Sigmoid colon (tissue), 7 donors: ENCODE measurements around the gene TMC1. TPM values are rescaled to one million over a fixed set of nuclear protein-coding genes. Genes with fewer than 3 reads are reported as not detected.

ENCODE experiments used
- DNase-seq: peaks from one replicate; pipeline ENCODE4 v3.0.0-alpha.2; 2019
- H3K27ac ChIP-seq, 4 donors: fragments of 200-600 bp; sonication (generic); one replicate each; pipeline ENCODE4 v1.5.1; 2016 to 2019; ENCODE audit warnings: mild to moderate bottlenecking in 1 of 4
- H3K27me3 ChIP-seq, 3 donors: fragments of 200-600 bp; sonication (generic); one replicate each; pipeline ENCODE4 v1.5.1; 2019; ENCODE audit warnings: mild to moderate bottlenecking in 1 of 3
- H3K36me3 ChIP-seq, 4 donors: fragments of 200-600 bp; sonication (generic); one replicate each; pipeline ENCODE4 v1.5.1; 2016 to 2019
- H3K4me1 ChIP-seq, 4 donors: fragments of 200-600 bp; sonication (generic); one replicate each; pipeline ENCODE4 v1.5.1; 2017 to 2019
- H3K4me3 ChIP-seq, 4 donors: fragments of 200-600 bp; sonication (generic); one replicate each; pipeline ENCODE4 v1.5.1; 2017 to 2019; ENCODE audit warnings: mild to moderate bottlenecking in 2 of 4, moderate library complexity in 1 of 4
- H3K9me3 ChIP-seq, 4 donors: fragments of 200-600 bp in 3 of 4; sonication (generic) in 3 of 4; one replicate each; pipeline versions ENCODE4 v1.5.1 to v1.6.1; 2013 to 2019
- CTCF ChIP-seq, 4 experiments: fragments of 450-650 bp in 3 of 4; fragments of 200-600 bp in 1 of 4; IDR thresholded peaks; one replicate each; pipeline ENCODE4 v1.5.1; 2016 to 2019; ENCODE audit warnings: antibody characterized with exemption in 4 of 4, mild to moderate bottlenecking in 3 of 4, moderate library complexity in 2 of 4
- EP300 ChIP-seq, 4 donors: sonication (generic); formaldehyde crosslinking; IDR thresholded peaks; one replicate each; pipeline ENCODE4 v1.6.1; 2017; ENCODE audit warnings: antibody characterized with exemption in 4 of 4
- POLR2A ChIP-seq, 2 donors: fragments of 450-650 bp; IDR thresholded peaks; one replicate each; pipeline ENCODE4 v1.6.1; 2016; ENCODE audit warnings: antibody characterized with exemption in 2 of 2, mild to moderate bottlenecking in 2 of 2, moderate library complexity in 2 of 2
- POLR2AphosphoS5 ChIP-seq, 4 donors: sonication (generic); formaldehyde crosslinking; IDR thresholded peaks; one replicate each; pipeline ENCODE4 v1.6.1; 2017; ENCODE audit warnings: antibody characterized with exemption in 4 of 4
- WGBS, 2 donors: extraction: QIAGEN DNeasy Blood & Tissue Kit; methylation state at CpG; one replicate each; pipeline ENCODE4 v1.1.7; 2013; 5-methylcytosine and 5-hydroxymethylcytosine counted together
- intact Hi-C: fragments of 100-400 bp; cut with DNase I; formaldehyde crosslinking; loops from one replicate; pipeline ENCODE4 v1.15.1; 2023
- polyA plus RNA-seq, 3 donors: library from polyadenylated mRNA; stranded (reverse); fragments of 200-250 nt; gene quantifications; one replicate each; pipeline ENCODE4 v1.2.3, GENCODE V29; 2013
- total RNA-seq, 4 donors: library from RNA; depleted of rRNA; stranded (reverse); fragments of >200 nt; gene quantifications; one replicate each; pipeline ENCODE4 v1.1.0, GENCODE V29; 2016
- donor health status: healthy with polysubstance abuse.
- donor health status: Bipolar disorder and iron deficiency.
- donor health status: healthy.

TMC1 gene
- total and polyA plus RNA-seq, 7 donors, result under 0.01 to 1.5 (median 0.51) TPM; not detected in 4

DNA sequence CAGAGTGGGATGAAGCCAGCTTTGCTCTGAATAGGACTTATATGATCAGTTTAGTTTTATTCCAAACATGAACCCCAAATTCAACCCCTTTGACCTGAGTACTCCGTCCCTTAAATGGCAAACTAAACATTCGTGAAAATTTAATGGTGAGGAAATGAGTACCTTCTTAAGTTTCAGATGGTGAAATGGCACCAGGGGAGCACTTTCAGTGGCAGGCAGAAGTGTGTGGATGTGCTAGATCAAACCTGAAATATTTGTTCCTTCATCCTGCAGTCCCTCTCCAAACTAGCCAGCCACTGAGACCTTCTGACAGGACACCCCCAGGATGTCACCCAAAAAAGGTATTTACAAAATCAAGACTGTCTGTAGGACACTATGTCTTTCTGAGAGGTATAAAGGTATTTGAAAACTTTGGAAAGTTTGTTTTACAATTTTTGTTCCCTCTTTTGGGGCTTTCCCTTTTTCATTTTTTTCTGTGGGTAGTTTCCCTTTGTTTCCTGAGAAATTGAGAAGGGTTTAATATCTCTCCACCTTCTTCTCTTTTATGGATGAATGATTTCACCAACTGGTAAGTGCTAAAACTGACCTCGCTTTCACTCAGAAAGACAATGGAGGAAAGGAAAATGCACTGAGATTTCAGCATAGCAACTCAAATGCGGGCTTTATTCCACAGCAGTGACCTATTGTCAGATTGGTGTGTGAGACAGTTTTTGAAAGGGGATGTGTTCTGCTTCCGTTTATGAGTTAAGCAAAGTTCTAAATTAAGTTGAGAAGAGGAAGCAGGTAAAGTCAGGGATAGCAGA is 127.1 kb downstream of the TMC1 start:
- intact Hi-C loops, result no loop called here
- H3K27ac ChIP-seq, result no peak overlapping the region
- no peaks in the 10 kb centered on the region for H3K36me3 ChIP-seq
- WGBS, 2 donors, result 65 to 79% methylated on average over 5 of the region's 5 CpGs
- H3K27me3 ChIP-seq, result no peaks in the 10 kb centered on the region
- H3K4me1 ChIP-seq, result no peaks in the 10 kb centered on the region
- H3K9me3 ChIP-seq, result no peaks in the 10 kb centered on the region
- TF ChIP-seq CTCF (IDR thresholded peaks at IDR 0.05) (no peak), POLR2AphosphoS5 (IDR thresholded peaks at IDR 0.05) (no peak), EP300 (IDR thresholded peaks at IDR 0.05) (no peak), POLR2A (IDR thresholded peaks at IDR 0.05) (no peak)
- no peak overlapping the region for H3K4me3 ChIP-seq
- no peak for DNase-seq

- H3K4me1 ChIP-seq, result no peaks in the 10 kb centered on the region
- no peak overlapping the region for H3K27ac ChIP-seq
- no peaks in the 10 kb centered on the region for H3K27me3 ChIP-seq
- WGBS, 2 donors, result 24% methylated on average over 1 of the region's 1 CpG
- DNase-seq, result no peak
- intact Hi-C loops, result no loop called here
- H3K9me3 ChIP-seq, result no peaks in the 10 kb centered on the region
- TF ChIP-seq POLR2AphosphoS5 (IDR thresholded peaks at IDR 0.05) (no peak), POLR2A (IDR thresholded peaks at IDR 0.05) (no peak), EP300 (IDR thresholded peaks at IDR 0.05) (no peak), CTCF (IDR thresholded peaks at IDR 0.05) (no peak)
- no peak overlapping the region for H3K4me3 ChIP-seq
- no peaks in the 10 kb centered on the region for H3K36me3 ChIP-seq
Observed at GRCh38 chr9:72649127-72649442, 127.7 kb downstream of the TMC1 start.

GRCh38 chr9:72650206-72650605 is 128.8 kb downstream of the TMC1 start:
- 84 to 89% methylated on average over 2 of the region's 2 CpGs for WGBS, 2 donors

DNA sequence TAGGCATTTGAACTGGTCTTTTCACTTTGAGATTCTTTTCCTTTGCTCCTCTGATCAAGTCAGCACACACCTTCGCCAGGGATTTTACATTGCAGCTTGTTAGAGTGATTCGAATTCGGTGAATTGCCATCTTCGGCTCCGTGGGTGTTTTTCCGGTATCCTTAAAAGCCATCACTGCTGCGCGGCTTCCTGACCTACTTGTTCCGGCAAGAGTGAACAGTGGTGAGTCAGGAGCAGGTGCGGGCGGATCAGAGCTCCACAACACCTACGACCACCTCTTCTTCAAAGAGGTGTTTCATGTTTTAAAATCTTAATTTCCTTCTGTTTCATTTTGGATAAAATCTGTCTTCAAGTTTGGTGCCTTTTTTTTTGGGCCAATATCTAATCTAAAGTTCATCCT is 134.6 kb downstream of the TMC1 start:
- intact Hi-C loops, result no loop called here
- Histone ChIP-seq H3K4me3 (no peak overlapping the region), H3K36me3 (no peaks in the 10 kb centered on the region), H3K4me1 (no peaks in the 10 kb centered on the region), H3K27me3 (no peaks in the 10 kb centered on the region), H3K9me3 (no peaks in the 10 kb centered on the region), H3K27ac (no peak overlapping the region)
- TF ChIP-seq POLR2AphosphoS5 (IDR thresholded peaks at IDR 0.05) (no peak), POLR2A (IDR thresholded peaks at IDR 0.05) (no peak), EP300 (IDR thresholded peaks at IDR 0.05) (no peak), CTCF (IDR thresholded peaks at IDR 0.05) (no peak)
- 92 to 95% methylated on average over 12 of the region's 12 CpGs for WGBS, 2 donors
- DNase-seq, result no peak

More at GRCh38 chr9:72650206-72650605, 128.8 kb downstream of the TMC1 start:
- Histone ChIP-seq H3K9me3 (no peaks in the 10 kb centered on the region), H3K4me3 (no peak overlapping the region), H3K27me3 (no peaks in the 10 kb centered on the region), H3K27ac (no peak overlapping the region), H3K36me3 (no peaks in the 10 kb centered on the region), H3K4me1 (no peaks in the 10 kb centered on the region)
- no peak for TF ChIP-seq POLR2A (IDR thresholded peaks at IDR 0.05)
- TF ChIP-seq EP300 (IDR thresholded peaks at IDR 0.05), result no peak
- TF ChIP-seq POLR2AphosphoS5 (IDR thresholded peaks at IDR 0.05), result no peak
- TF ChIP-seq CTCF (IDR thresholded peaks at IDR 0.05), result no peak
- intact Hi-C loops, result no loop called here
- DNase-seq, result no peak

- H3K9me3 ChIP-seq, result no peaks in the 10 kb centered on the region
- no peaks in the 10 kb centered on the region for H3K36me3 ChIP-seq
- DNase-seq, result no peak
- intact Hi-C loops, result no loop called here
- 85 to 90% methylated on average over 2 of the region's 2 CpGs for WGBS, 2 donors
- H3K27me3 ChIP-seq, result no peaks in the 10 kb centered on the region
- no peak for TF ChIP-seq CTCF (IDR thresholded peaks at IDR 0.05)
- no peak for TF ChIP-seq POLR2A (IDR thresholded peaks at IDR 0.05)
- TF ChIP-seq POLR2AphosphoS5 (IDR thresholded peaks at IDR 0.05), result no peak
- TF ChIP-seq EP300 (IDR thresholded peaks at IDR 0.05), result no peak
- no peaks in the 10 kb centered on the region for H3K4me1 ChIP-seq
- H3K27ac ChIP-seq, result no peak overlapping the region
- no peak overlapping the region for H3K4me3 ChIP-seq
Observed at GRCh38 chr9:72657023-72657422, 135.6 kb downstream of the TMC1 start.
